Endothelial cell of umbilical vein (primary cell): Measurements from ENCODE around the gene DCAF7. TPM values are rescaled to one million over a fixed set of nuclear protein-coding genes. Genes with fewer than 3 reads are reported as not detected.

Experiments
- BruUV-seq: library from RNA; stranded (reverse); fragments of 400-500 nt; replicated peaks from 2 replicates; lab custom pipeline; 2021; lab: Mats Ljungman, UMichigan
- CTCF ChIA-PET: fragments of 300-600, 350-600 bp; sonication (Branson Sonifier 250); formaldehyde crosslinking; loops from one replicate; lab custom pipeline; 2021; ENCODE audit warnings: antibody characterized with exemption, inconsistent platforms; lab: Charles Lee
- POLR2A ChIA-PET: fragments of 300-600, 350-600 bp; sonication (Branson Sonifier 250); formaldehyde crosslinking; loops from one replicate; lab custom pipeline; 2021; ENCODE audit warnings: antibody characterized with exemption, inconsistent platforms; lab: Charles Lee
- DNase-seq: peaks from one replicate; pipeline ENCODE4 v3.0.0-alpha.2; 2011; ENCODE audit warnings: low read depth, low spot score
- FAIRE-seq: peaks from 2 replicates; lab custom pipeline; 2011; peaks lifted over from hg19 to GRCh38; lab: Jason Lieb, UNC
- H2AFZ ChIP-seq: 2 replicates; pipeline ENCODE4 v1.6.0; 2012; ENCODE audit warnings: low read depth, low read length, control low read depth, inconsistent platforms
- H3K27ac ChIP-seq: 2 replicates; pipeline ENCODE4 v1.5.1; 2011; ENCODE audit warnings: low read depth, mild to moderate bottlenecking, control low read depth, low read length, moderate library complexity; ENCODE audit not compliant: insufficient read depth
- H3K27me3 ChIP-seq, 2 experiments: 2 replicates each; pipeline versions ENCODE4 v1.6.0 to v1.6.1; 2011; ENCODE audit warnings: low read length in 2 of 2, mixed read lengths in 1 of 2; ENCODE audit not compliant: control insufficient read depth in 2 of 2, insufficient read depth in 2 of 2
- H3K36me3 ChIP-seq, 2 experiments: 2 replicates in 1 of 2; 3 replicates in 1 of 2; pipeline ENCODE4 v1.5.1; 2011; ENCODE audit warnings: low read length in 2 of 2, mild to moderate bottlenecking in 1 of 2, moderate library complexity in 1 of 2; ENCODE audit not compliant: control insufficient read depth in 2 of 2, insufficient read depth in 2 of 2; ENCODE audit errors: extremely low read depth in 1 of 2
- H3K4me1 ChIP-seq: 3 replicates; pipeline ENCODE4 v1.5.1; 2011; ENCODE audit warnings: mild to moderate bottlenecking, low read length; ENCODE audit not compliant: control insufficient read depth, insufficient read depth; ENCODE audit errors: extremely low read depth
- H3K4me2 ChIP-seq: 2 replicates; pipeline ENCODE4 v1.6.1; 2011; ENCODE audit warnings: low read length, control low read depth, mixed read lengths; ENCODE audit not compliant: insufficient read depth
- H3K4me3 ChIP-seq, 3 experiments: fragments of 200-600 bp in 1 of 3; sonication (generic), shearing (Covaris generic) in 1 of 3; replicated peaks in 1 of 3; 2 replicates each; pipeline ENCODE4 v1.5.1; 2011 to 2016; ENCODE audit warnings: control low read depth in 3 of 3, low read length in 3 of 3, mild to moderate bottlenecking in 2 of 3, inconsistent platforms in 1 of 3, low read depth in 1 of 3, moderate library complexity in 1 of 3; ENCODE audit not compliant: insufficient read depth in 1 of 3
- H3K79me2 ChIP-seq: 2 replicates; pipeline ENCODE4 v1.6.0; 2012; ENCODE audit warnings: low read length, inconsistent platforms; ENCODE audit not compliant: control insufficient read depth, insufficient read depth
- H3K9ac ChIP-seq: replicated peaks from 2 replicates; pipeline ENCODE3; 2011; ENCODE audit warnings: low read length, control low read depth; ENCODE audit not compliant: insufficient read depth; ENCODE audit errors: extremely low read depth
- H3K9me1 ChIP-seq: replicated peaks from 3 replicates; pipeline ENCODE4 v1.6.0; 2011; ENCODE audit warnings: mild to moderate bottlenecking, low read length; ENCODE audit not compliant: control insufficient read depth, insufficient read depth; ENCODE audit errors: extremely low read depth
- H3K9me3 ChIP-seq: replicated peaks from 2 replicates; pipeline ENCODE4 v1.5.1; 2012; ENCODE audit warnings: low read length, inconsistent platforms; ENCODE audit not compliant: control insufficient read depth, insufficient read depth
- H4K20me1 ChIP-seq: replicated peaks from 2 replicates; pipeline ENCODE3; 2011; ENCODE audit warnings: mild to moderate bottlenecking, low read length; ENCODE audit not compliant: control insufficient read depth, insufficient read depth; ENCODE audit errors: extremely low read depth
- EZH2 ChIP-seq: IDR thresholded peaks from 2 replicates; pipeline ENCODE4 v1.6.1; 2012; ENCODE audit warnings: borderline replicate concordance, low read depth, mild to moderate bottlenecking, moderate library complexity, low read length, inconsistent platforms; ENCODE audit not compliant: severe bottlenecking
- FOS ChIP-seq: IDR thresholded peaks from 2 replicates; pipeline ENCODE4 v1.6.1; 2011; ENCODE audit warnings: mild to moderate bottlenecking, low read length, moderate library complexity, borderline replicate concordance; ENCODE audit not compliant: insufficient read depth
- GATA2 ChIP-seq: IDR thresholded peaks from 2 replicates; pipeline ENCODE4 v1.7.0; 2011; ENCODE audit warnings: low read depth, mild to moderate bottlenecking, moderate library complexity, mixed read lengths, low read length; ENCODE audit not compliant: insufficient read length, insufficient read depth
- JUN ChIP-seq: IDR thresholded peaks from 2 replicates; pipeline ENCODE4 v1.6.1; 2011; ENCODE audit warnings: borderline replicate concordance, low read depth; ENCODE audit not compliant: insufficient read length, insufficient read depth
- MAX ChIP-seq: IDR thresholded peaks from 2 replicates; pipeline ENCODE4 v1.6.1; 2011; ENCODE audit not compliant: insufficient read depth, insufficient read length
- MYC ChIP-seq: IDR thresholded peaks from one replicate; pipeline ENCODE4 v1.6.1; 2011; ENCODE audit warnings: mild to moderate bottlenecking, low read depth, low read length
- POLR2A ChIP-seq: IDR thresholded peaks from 2 replicates; pipeline ENCODE4 v1.6.1; 2012; ENCODE audit warnings: low read depth, mild to moderate bottlenecking, control low read depth, low read length
- POLR2AphosphoS5 ChIP-seq: IDR thresholded peaks from 2 replicates; pipeline ENCODE4 v1.6.1; 2012; ENCODE audit warnings: low read depth, mild to moderate bottlenecking, control low read depth, low read length, moderate library complexity; ENCODE audit not compliant: insufficient read depth
- dilution Hi-C: fragments of 300-500 bp; cut with MboI; formaldehyde crosslinking; loops from one replicate; pipeline ENCODE4 v1.15.0; 2019; ENCODE audit warnings: low sequenced_read_pairs; ENCODE audit not compliant: extremely low pct_ligation_motif_present
- intact Hi-C: fragments of 100-400 bp; cut with micrococcal nuclease; formaldehyde crosslinking; loops from one replicate; pipeline ENCODE4 v1.10.0; 2022
- polyA plus RNA-seq, 4 experiments: library from polyadenylated mRNA; depleted of rRNA in 3 of 4; stranded (reverse) in 3 of 4; unstranded in 1 of 4; fragments of >200 nt; gene quantifications; 2 replicates each; pipeline versions ENCODE4 v1.2.1 to v1.2.3, GENCODE V29; 2011 to 2012; ENCODE audit warnings: missing spikeins in 1 of 4
- total RNA-seq: library from RNA; stranded (reverse); gene quantifications from 2 replicates; pipeline ENCODE4 v1.2.3, GENCODE V29; 2021
- TF ChIP-seq, protein P1 (sequence below), 2 donors: IDR thresholded peaks; 1 replicate in 1 of 2; 2 replicates in 1 of 2; pipeline ENCODE4 v1.5.1; 2011; ENCODE audit warnings: low read length in 2 of 2, mild to moderate bottlenecking in 2 of 2, moderate library complexity in 2 of 2, control low read depth in 1 of 2, inconsistent platforms in 1 of 2, low read depth in 1 of 2; ENCODE audit not compliant: insufficient read depth in 1 of 2; ENCODE audit errors: extremely low read depth in 1 of 2

Gene DCAF7
- total and polyA plus RNA-seq, 2 donors (not counting 3 experiments of a cell fraction or from before 2014, with no cell fraction given): 82.8 to 100 TPM

GRCh38 chr17:63542942-63543821 lies 7.1 kb upstream of the DCAF7 start:
- Histone ChIP-seq H3K9me3 (no peaks in the 10 kb centered on the region), H4K20me1 (no peaks in the 10 kb centered on the region), H3K79me2 (no peaks in the 10 kb centered on the region), H3K27me3 (peaks cover 12 to 13% of the 10 kb centered on the region in 2 experiments), H3K4me3 (no peak overlapping the region), H3K36me3 (no peaks in the 10 kb centered on the region), H3K27ac (no peak overlapping the region), H3K4me1 (no peaks in the 10 kb centered on the region), H2AFZ (no peak overlapping the region), H3K9ac (no peak overlapping the region), H3K4me2 (no peak overlapping the region), H3K9me1 (no peaks in the 10 kb centered on the region)
- ChIA-PET CTCF (interaction anchor here (1.2 to 1.5 kb wide), 3 partner anchors 8 to 117 kb away, joined by 4 to 6 read pairs (median 5); no protein-coding TSS in a partner anchor), POLR2A (no interaction called here)
- BruUV-seq: no TSS peak
- TF ChIP-seq, protein P1, sequence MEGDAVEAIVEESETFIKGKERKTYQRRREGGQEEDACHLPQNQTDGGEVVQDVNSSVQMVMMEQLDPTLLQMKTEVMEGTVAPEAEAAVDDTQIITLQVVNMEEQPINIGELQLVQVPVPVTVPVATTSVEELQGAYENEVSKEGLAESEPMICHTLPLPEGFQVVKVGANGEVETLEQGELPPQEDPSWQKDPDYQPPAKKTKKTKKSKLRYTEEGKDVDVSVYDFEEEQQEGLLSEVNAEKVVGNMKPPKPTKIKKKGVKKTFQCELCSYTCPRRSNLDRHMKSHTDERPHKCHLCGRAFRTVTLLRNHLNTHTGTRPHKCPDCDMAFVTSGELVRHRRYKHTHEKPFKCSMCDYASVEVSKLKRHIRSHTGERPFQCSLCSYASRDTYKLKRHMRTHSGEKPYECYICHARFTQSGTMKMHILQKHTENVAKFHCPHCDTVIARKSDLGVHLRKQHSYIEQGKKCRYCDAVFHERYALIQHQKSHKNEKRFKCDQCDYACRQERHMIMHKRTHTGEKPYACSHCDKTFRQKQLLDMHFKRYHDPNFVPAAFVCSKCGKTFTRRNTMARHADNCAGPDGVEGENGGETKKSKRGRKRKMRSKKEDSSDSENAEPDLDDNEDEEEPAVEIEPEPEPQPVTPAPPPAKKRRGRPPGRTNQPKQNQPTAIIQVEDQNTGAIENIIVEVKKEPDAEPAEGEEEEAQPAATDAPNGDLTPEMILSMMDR (IDR thresholded peaks at IDR 0.05; ENCODE audit: extremely low read depth in 1 of 2, insufficient read depth in 1 of 2, low read depth in 1 of 2, low read length in 2 of 2): no peak
- TF ChIP-seq GATA2 (no peak), MAX (no peak), POLR2AphosphoS5 (no peak), MYC (no peak), EZH2 (no peak), JUN (no peak), FOS (no peak), POLR2A (no peak)
- dilution Hi-C loops (no loop called here), intact Hi-C loops (no loop called here)
- FAIRE-seq: no peak
- no peak for DNase-seq
